Ishikawa (cell line): ENCODE measurements around the gene PFAS.
A peak's percentile ranks its signal among the peaks of the same experiment; 100 is the strongest.

Experiments used
- CEBPB ChIP-seq: IDR thresholded peaks from 2 replicates; pipeline ENCODE4 v1.6.1; 2012
- CREB1 ChIP-seq: IDR thresholded peaks from 2 replicates; pipeline ENCODE4 v1.6.1; 2012; ENCODE audit warnings: low read depth
- EGR1 ChIP-seq: IDR thresholded peaks from 2 replicates; pipeline ENCODE4 v1.6.1; 2012
- EP300 ChIP-seq: IDR thresholded peaks from 2 replicates; pipeline ENCODE4 v1.6.1; 2012; ENCODE audit warnings: borderline replicate concordance
- FOXM1 ChIP-seq: IDR thresholded peaks from 2 replicates; pipeline ENCODE4 v1.6.1; 2012; ENCODE audit warnings: low read depth, borderline replicate concordance
- MAX ChIP-seq: IDR thresholded peaks from 2 replicates; pipeline ENCODE4 v1.6.1; 2012
- NFIC ChIP-seq: IDR thresholded peaks from 2 replicates; pipeline ENCODE4 v1.6.1; 2012
- RAD21 ChIP-seq: IDR thresholded peaks from 2 replicates; pipeline ENCODE4 v1.6.1; 2012; ENCODE audit warnings: low read depth
- TAF1 ChIP-seq: IDR thresholded peaks from 2 replicates; pipeline ENCODE4 v1.6.1; 2012; ENCODE audit warnings: low read depth, mild to moderate bottlenecking
- TCF12 ChIP-seq: IDR thresholded peaks from 2 replicates; pipeline ENCODE4 v1.6.1; 2012; ENCODE audit warnings: low read depth
- TEAD4 ChIP-seq: IDR thresholded peaks from 2 replicates; pipeline ENCODE4 v1.6.1; 2012
- YY1 ChIP-seq: IDR thresholded peaks from 2 replicates; pipeline ENCODE4 v1.6.1; 2012; ENCODE audit warnings: low read depth
- ZBTB7A ChIP-seq: IDR thresholded peaks from 2 replicates; pipeline ENCODE4 v1.6.1; 2012; ENCODE audit warnings: low read depth
- TF ChIP-seq, protein P1 (sequence below): IDR thresholded peaks from 2 replicates; pipeline ENCODE4 v1.6.1; 2012; ENCODE audit warnings: low read depth, mild to moderate bottlenecking
- TF ChIP-seq, protein P2 (sequence below): IDR thresholded peaks from 2 replicates; pipeline ENCODE4 v1.6.1; 2012

Gene PFAS

GRCh38 chr17:8224891-8225812, 23.9 kb upstream of the PFAS start:
- TF ChIP-seq, protein P1, sequence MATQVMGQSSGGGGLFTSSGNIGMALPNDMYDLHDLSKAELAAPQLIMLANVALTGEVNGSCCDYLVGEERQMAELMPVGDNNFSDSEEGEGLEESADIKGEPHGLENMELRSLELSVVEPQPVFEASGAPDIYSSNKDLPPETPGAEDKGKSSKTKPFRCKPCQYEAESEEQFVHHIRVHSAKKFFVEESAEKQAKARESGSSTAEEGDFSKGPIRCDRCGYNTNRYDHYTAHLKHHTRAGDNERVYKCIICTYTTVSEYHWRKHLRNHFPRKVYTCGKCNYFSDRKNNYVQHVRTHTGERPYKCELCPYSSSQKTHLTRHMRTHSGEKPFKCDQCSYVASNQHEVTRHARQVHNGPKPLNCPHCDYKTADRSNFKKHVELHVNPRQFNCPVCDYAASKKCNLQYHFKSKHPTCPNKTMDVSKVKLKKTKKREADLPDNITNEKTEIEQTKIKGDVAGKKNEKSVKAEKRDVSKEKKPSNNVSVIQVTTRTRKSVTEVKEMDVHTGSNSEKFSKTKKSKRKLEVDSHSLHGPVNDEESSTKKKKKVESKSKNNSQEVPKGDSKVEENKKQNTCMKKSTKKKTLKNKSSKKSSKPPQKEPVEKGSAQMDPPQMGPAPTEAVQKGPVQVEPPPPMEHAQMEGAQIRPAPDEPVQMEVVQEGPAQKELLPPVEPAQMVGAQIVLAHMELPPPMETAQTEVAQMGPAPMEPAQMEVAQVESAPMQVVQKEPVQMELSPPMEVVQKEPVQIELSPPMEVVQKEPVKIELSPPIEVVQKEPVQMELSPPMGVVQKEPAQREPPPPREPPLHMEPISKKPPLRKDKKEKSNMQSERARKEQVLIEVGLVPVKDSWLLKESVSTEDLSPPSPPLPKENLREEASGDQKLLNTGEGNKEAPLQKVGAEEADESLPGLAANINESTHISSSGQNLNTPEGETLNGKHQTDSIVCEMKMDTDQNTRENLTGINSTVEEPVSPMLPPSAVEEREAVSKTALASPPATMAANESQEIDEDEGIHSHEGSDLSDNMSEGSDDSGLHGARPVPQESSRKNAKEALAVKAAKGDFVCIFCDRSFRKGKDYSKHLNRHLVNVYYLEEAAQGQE: no peak
- no peak for TF ChIP-seq EP300
- no peak for TF ChIP-seq CEBPB
- no peak for TF ChIP-seq ZBTB7A
- no peak for TF ChIP-seq YY1
- TF ChIP-seq EGR1: no peak
- TF ChIP-seq CREB1: no peak
- TF ChIP-seq MAX: no peak
- TF ChIP-seq, protein P2, sequence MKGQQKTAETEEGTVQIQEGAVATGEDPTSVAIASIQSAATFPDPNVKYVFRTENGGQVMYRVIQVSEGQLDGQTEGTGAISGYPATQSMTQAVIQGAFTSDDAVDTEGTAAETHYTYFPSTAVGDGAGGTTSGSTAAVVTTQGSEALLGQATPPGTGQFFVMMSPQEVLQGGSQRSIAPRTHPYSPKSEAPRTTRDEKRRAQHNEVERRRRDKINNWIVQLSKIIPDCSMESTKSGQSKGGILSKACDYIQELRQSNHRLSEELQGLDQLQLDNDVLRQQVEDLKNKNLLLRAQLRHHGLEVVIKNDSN: no peak
- no peak for TF ChIP-seq NFIC
- TF ChIP-seq TCF12: no peak
- TF ChIP-seq FOXM1: no peak
- no peak for TF ChIP-seq RAD21
- TF ChIP-seq TAF1: no peak
- TF ChIP-seq TEAD4: no peak

DNA sequence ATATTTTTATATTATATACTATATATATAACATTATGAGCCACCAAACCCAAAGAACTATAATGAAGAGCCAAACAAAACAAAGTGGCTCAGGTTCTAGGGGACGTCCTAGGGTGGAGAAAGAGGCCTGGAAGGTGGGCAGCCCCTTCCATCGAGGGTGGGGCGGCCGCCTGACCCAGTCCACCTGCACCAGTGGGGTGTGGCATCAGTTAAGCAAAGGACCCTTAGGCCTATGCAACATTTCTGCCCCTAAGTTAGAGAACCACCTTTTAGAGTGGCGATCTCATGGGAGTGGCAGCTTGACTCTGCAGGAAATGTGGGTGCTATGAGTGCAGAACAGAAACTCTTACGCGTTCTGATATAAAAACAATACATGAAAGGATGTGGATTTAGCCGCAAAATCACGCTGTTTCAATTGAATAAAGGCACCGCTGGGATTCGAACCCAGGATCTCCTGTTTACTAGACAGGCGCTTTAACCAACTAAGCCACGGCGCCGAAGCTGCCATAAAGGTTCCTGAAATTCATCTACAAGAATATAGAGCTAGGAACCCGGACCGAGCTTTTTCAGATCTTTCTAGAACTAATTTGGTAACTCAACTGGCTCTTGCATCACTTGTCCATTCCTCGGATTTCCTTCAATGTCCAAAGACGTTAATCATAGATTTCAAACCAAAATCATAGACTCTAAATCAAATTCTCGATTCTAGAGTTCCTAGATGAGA, 23.1 kb upstream of the PFAS start:
- TF ChIP-seq EGR1 (no peak), RAD21 (no peak), FOXM1 (no peak), TEAD4 (peak; percentile 71), TCF12 (0 out of 2 replicates have a peak, but pooled peaks have one; percentile 4), NFIC (no peak), TAF1 (no peak), ZBTB7A (no peak), CEBPB (peak; percentile 42), CREB1 (no peak), EP300 (no peak), YY1 (0 out of 2 replicates have a peak, but pooled peaks have one; percentile 42), MAX (no peak)
- TF ChIP-seq, protein P1: no peak
- TF ChIP-seq, protein P2: peak; percentile 32; the same call in 1 of the 2 replicates

- no peak; the same call in 1 of the 2 replicates for TF ChIP-seq FOXM1
- peak; percentile 6; the same call in 1 of the 2 replicates for TF ChIP-seq EP300
- peak; percentile 11; the same call in 1 of the 2 replicates for TF ChIP-seq NFIC
- peak; percentile 62 for TF ChIP-seq TCF12
- no peak for TF ChIP-seq ZBTB7A
- TF ChIP-seq, protein P1: no peak; the same call in 1 of the 2 replicates
- peak; percentile 2; the same call in 1 of the 2 replicates for TF ChIP-seq CEBPB
- TF ChIP-seq, protein P2: no peak; the same call in 1 of the 2 replicates
- peak; percentile 56; the same call in 1 of the 2 replicates for TF ChIP-seq MAX
- no peak for TF ChIP-seq EGR1
- TF ChIP-seq CREB1: peak; percentile 43; the same call in 1 of the 2 replicates
- no peak for TF ChIP-seq RAD21
- peak; percentile 55; the same call in 1 of the 2 replicates for TF ChIP-seq YY1
- no peak for TF ChIP-seq TAF1
- peak; percentile 88 for TF ChIP-seq TEAD4
These were observed 22.4 kb upstream of the PFAS start for GRCh38 chr17:8226536-8227237.
